Activated naive CD4-positive, alpha-beta T cell treated with anti-CD3 and anti-CD28 coated beads, Interleukin-2, amount 10 ng/mL, durations not matched to agents 7 days and 5 days (primary cell): ENCODE measurements around the gene TDRD9.

Experiments used
- CTCF ChIA-PET: fragments of 350-600 bp; sonication (Branson Sonifier 250); formaldehyde crosslinking; loops from one replicate; lab custom pipeline; 2021; ENCODE audit warnings: antibody characterized with exemption; lab: Charles Lee
- DNase-seq: peaks from one replicate; pipeline ENCODE4 v3.0.0-alpha.2; 2020
- H3K27ac Mint-ChIP-seq: one replicate; pipeline ENCODE4 v1.8.0; 2021; ENCODE audit warnings: mild to moderate bottlenecking, moderate library complexity, mixed read lengths
- H3K27me3 Mint-ChIP-seq: one replicate; pipeline ENCODE4 v1.8.0; 2021; ENCODE audit warnings: mild to moderate bottlenecking, mixed read lengths
- H3K36me3 Mint-ChIP-seq: one replicate; pipeline ENCODE4 v1.8.0; 2021; ENCODE audit warnings: mixed read lengths
- H3K4me1 Mint-ChIP-seq: one replicate; pipeline ENCODE4 v1.8.0; 2021; ENCODE audit warnings: mixed read lengths
- H3K4me3 Mint-ChIP-seq: one replicate; pipeline ENCODE4 v1.8.0; 2021; ENCODE audit warnings: mild to moderate bottlenecking, moderate library complexity, mixed read lengths
- H3K9me3 Mint-ChIP-seq: one replicate; pipeline ENCODE4 v1.8.0; 2021; ENCODE audit warnings: mixed read lengths

TDRD9 gene

DNA sequence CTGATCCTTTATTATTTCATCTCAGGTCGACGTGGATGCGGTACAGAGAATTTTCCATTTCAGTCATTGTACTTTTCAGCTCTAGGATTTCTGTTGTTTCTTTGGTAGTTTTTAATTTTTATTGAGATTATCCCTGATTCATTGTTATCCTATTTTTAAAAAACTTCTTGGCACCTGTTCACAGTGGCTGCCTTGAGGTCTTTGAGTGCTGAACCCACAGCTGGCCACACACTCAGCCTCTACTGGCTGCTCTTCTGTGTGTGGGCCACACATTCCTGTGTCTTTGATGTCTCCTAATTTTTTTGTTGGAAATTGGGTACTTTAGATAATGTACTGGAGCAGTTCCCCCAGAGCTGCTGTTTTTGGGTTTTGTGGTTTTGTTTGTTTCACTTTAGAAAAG, 119.5 kb downstream of the TDRD9 start:
- Mint-ChIP-seq H3K27ac (no peak overlapping the region), H3K36me3 (no peaks in the 10 kb centered on the region), H3K4me3 (no peak overlapping the region), H3K9me3 (no peaks in the 10 kb centered on the region), H3K4me1 (no peaks in the 10 kb centered on the region), H3K27me3 (peaks cover 17% of the 10 kb centered on the region)
- no peak for DNase-seq
- CTCF ChIA-PET, result interaction anchor here (1.6 kb wide), 1 partner anchor 30 kb away, joined by 6 read pairs; no protein-coding TSS in a partner anchor

DNA sequence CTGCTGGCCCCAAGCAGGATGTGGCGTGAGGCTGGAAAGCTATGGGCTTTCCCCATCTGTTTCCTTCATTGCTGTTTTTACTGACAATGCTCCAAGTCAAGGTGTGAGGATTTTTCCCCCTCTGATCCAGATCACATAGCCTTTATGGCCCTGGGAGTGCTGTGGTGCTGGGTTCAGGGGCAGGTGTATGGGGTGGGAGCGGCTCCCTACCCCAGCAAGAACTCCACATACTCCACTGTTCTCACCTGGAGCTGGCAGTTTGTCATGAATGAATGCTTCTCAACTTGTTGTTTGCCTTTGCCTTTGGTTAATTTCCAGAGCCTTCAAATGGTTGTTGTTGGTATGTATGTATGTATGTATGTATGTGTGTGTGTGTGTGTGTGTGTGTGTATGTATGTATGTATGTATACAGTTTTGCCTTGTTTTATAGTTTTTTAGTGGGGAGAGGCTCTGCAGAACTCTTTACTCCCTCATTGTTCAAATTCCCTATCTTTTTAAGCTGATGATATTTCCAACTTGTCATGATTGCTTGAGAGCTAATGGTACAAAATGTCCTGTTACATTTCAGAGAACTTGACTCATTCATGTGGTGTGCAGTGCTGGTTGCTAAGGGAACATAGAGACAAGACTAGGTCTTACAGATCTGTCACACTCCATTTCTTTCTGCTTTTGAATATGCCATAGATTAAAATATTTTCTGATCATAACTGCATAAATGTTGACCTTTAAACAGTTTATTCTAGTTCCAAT, 120.7 kb downstream of the TDRD9 start:
- no peak overlapping the region for H3K4me3 Mint-ChIP-seq
- H3K4me1 Mint-ChIP-seq, result no peaks in the 10 kb centered on the region
- CTCF ChIA-PET, result interaction anchor here (1.2 kb wide), 1 partner anchor 10 kb away, joined by 3 read pairs; no protein-coding TSS in a partner anchor
- DNase-seq, result no peak
- H3K9me3 Mint-ChIP-seq, result no peaks in the 10 kb centered on the region
- H3K27ac Mint-ChIP-seq, result no peak overlapping the region
- H3K36me3 Mint-ChIP-seq, result no peaks in the 10 kb centered on the region
- H3K27me3 Mint-ChIP-seq, result peaks cover 15% of the 10 kb centered on the region

DNA sequence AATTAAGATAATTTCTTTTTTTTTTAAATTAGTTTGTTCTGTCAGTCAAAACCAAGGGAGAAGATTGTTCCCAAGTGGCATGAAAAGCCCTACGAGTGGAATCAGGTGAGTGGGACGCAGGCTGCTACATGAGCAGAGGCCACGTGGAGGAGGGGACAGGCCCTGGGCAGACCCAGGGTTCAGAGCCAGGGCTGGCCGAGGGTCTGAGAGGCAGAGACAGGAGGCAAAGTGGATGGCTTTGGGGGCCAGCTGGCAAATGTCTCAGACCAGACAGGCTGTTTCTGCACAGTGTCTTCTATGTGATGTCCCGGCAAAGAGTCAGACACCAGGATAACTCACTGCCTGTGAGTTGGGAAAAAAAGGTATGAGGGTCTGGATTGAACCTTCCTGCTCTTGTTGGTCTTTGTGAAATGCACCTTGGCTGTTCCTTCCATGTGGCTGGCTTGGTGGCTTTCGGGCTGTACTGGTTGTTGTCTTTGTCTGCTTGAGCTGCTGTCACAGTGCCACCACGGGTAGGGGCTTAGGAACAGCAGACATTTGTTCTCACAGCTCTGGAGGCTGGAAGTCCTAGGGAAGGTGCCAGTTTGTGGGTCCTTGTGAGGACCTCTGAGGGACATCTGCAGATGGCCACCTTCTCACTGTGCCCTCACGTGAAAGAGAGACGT, 121.5 kb downstream of the TDRD9 start:
- H3K9me3 Mint-ChIP-seq, result no peaks in the 10 kb centered on the region
- no peak for DNase-seq
- H3K27ac Mint-ChIP-seq, result no peak overlapping the region
- no peaks in the 10 kb centered on the region for H3K36me3 Mint-ChIP-seq
- no peak overlapping the region for H3K4me3 Mint-ChIP-seq
- peaks cover 21% of the 10 kb centered on the region for H3K27me3 Mint-ChIP-seq
- CTCF ChIA-PET, result interaction anchor here (1.1 to 1.2 kb wide), 2 partner anchors 11 to 28 kb away, joined by 3 read pairs; no protein-coding TSS in a partner anchor
- H3K4me1 Mint-ChIP-seq, result no peaks in the 10 kb centered on the region

DNA sequence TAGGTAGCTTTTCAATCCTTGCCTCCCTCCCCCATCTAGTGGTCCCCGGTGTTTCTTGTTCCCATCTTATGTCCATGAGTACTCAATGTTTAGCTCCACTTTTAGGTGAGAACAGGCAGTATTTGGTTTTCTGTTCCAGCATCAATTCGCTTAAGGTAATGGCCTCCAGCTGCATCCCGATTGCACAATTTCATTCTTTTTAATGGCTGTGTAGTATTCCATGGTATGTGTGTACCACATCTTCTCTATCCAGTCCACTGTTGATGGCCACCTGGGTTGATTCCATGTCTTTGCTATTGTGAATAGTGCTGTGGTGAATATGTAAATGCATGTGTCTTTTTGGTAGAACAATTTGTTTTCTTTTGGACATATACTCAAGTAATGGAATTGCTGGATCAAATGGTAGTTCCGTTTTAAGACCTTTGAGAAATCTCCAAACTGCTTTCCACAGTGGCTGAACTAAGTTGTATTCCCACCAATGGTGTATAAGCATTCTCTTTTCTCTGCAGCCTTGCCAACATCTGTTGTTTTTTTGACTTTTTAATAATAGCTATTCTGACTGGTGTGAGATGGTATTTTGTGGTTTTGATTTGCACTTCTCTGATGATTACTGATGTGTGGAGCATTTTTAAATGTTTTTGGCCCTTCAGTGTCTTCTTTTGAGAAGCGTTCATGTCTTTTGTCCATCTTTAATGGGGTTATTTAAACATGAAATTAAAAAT, 123.0 kb downstream of the TDRD9 start:
- DNase-seq, result no peak
- CTCF ChIA-PET, result interaction anchor here (1.1 kb wide), 1 partner anchor 27 kb away, joined by 3 read pairs; no protein-coding TSS in a partner anchor
- Mint-ChIP-seq H3K4me1 (no peaks in the 10 kb centered on the region), H3K27me3 (peaks cover 24% of the 10 kb centered on the region), H3K9me3 (no peaks in the 10 kb centered on the region), H3K36me3 (no peaks in the 10 kb centered on the region), H3K27ac (no peak overlapping the region), H3K4me3 (no peak overlapping the region)

DNA sequence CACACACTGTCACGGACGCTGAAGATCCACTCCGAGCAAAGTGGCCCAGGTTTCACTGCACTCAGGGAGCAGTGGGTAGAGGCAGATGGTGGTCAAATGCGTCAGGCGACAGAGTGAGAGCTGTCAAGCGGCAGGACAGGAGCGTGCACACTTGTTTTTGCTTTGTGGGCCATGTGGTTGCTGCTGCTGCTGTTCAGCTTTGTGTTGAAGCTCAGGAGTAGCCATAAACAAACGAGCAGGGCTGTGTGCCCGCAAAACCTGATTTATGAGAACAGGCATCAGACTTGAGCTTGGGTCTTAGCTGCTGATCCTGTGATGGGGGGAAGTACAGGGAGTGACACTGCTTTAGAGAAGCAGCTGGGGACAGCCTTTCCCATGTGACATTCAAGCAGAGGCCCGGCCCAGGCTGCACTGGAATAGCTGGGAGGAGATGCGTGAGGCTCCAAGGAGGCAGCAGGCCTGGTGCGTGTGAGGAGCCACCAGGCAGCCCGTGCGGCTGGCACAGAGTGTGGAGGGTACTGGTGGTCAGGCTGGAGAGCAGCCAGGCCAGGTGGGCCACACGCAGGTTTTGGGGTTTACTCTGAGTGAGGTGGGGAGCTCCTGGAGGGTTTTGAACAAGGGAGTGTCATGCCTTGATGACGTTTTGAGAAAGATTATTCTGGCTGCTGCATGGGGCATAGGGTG, 126.1 kb downstream of the TDRD9 start:
- Mint-ChIP-seq H3K4me3 (no peak overlapping the region), H3K36me3 (no peaks in the 10 kb centered on the region), H3K27me3 (peaks cover 24% of the 10 kb centered on the region), H3K9me3 (no peaks in the 10 kb centered on the region), H3K4me1 (no peaks in the 10 kb centered on the region), H3K27ac (no peak overlapping the region)
- no peak for DNase-seq
- CTCF ChIA-PET, result no interaction called here

DNA sequence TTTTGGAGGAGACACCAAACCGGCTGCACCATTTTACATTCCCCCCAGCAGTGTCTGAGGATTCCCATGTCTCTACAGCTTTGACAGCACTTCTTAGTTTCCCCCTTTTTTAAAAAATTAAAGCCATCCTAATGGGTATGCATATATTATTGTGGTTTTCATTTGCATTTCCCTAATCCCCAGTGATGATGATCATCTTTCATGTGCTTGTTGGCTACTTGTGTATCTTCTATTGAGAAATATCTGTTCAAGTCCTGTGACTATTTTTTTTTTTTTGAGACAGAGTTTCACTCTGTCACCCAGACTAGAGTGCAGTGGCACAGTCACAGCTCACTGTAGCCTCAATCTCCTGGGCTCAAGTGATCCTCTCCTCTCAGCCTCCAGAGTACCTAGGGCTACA, 134.0 kb downstream of the TDRD9 start:
- Mint-ChIP-seq H3K27me3 (peaks cover 17% of the 10 kb centered on the region), H3K4me1 (no peaks in the 10 kb centered on the region), H3K36me3 (no peaks in the 10 kb centered on the region), H3K4me3 (no peak overlapping the region), H3K9me3 (peaks cover 6% of the 10 kb centered on the region), H3K27ac (no peak overlapping the region)
- no peak for DNase-seq
- CTCF ChIA-PET, result no interaction called here

DNA sequence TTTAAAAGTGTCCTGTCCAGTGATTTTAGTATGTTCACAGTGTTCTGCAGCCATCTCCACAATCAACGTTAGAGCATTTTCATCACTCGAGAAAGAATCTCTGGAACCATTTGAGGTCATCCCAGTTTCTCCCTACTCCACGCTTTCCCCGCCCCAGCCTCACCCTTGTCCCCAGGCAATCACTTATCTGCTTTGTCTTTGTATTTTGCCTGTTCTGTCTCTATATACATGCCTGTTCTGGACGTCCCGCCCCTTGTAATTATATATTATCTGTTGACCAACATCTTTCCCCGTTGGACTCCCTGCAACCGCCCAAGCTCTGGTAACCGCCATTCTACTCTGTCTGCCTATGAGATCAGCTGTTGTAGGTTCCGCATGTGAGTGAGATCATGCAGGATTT, 135.7 kb downstream of the TDRD9 start:
- CTCF ChIA-PET, result no interaction called here
- Mint-ChIP-seq H3K9me3 (peaks cover 9% of the 10 kb centered on the region), H3K27ac (no peak overlapping the region), H3K4me3 (no peak overlapping the region), H3K27me3 (peaks cover 23% of the 10 kb centered on the region), H3K36me3 (no peaks in the 10 kb centered on the region), H3K4me1 (no peaks in the 10 kb centered on the region)
- DNase-seq, result no peak

DNA sequence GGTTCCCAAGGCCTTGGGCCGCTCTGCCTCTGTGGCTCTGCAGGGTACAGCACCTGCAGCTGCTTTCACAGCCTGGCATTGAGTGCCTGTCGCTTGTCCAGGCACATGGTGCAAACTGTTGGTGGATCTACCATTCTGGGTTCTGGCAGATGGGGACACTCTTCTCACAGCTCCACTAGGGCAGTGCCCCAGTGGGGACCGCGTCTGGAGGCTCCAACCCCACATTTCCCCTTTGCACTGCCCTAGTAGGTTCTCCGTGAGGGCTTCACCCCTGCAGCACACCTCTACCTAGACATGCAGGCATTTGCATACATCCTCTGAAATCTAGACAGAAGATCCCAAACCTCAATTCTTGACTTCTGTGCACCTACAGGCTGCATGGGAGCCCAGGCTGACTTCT, 138.0 kb downstream of the TDRD9 start:
- CTCF ChIA-PET, result interaction anchor here (1.5 to 1.6 kb wide), 2 partner anchors 9 to 12 kb away, joined by 4 to 5 read pairs; no protein-coding TSS in a partner anchor
- peaks cover 24% of the 10 kb centered on the region for H3K27me3 Mint-ChIP-seq
- H3K4me1 Mint-ChIP-seq, result no peaks in the 10 kb centered on the region
- no peak for DNase-seq
- peaks cover 9% of the 10 kb centered on the region for H3K9me3 Mint-ChIP-seq
- H3K4me3 Mint-ChIP-seq, result no peak overlapping the region
- H3K27ac Mint-ChIP-seq, result no peak overlapping the region
- no peaks in the 10 kb centered on the region for H3K36me3 Mint-ChIP-seq

DNA sequence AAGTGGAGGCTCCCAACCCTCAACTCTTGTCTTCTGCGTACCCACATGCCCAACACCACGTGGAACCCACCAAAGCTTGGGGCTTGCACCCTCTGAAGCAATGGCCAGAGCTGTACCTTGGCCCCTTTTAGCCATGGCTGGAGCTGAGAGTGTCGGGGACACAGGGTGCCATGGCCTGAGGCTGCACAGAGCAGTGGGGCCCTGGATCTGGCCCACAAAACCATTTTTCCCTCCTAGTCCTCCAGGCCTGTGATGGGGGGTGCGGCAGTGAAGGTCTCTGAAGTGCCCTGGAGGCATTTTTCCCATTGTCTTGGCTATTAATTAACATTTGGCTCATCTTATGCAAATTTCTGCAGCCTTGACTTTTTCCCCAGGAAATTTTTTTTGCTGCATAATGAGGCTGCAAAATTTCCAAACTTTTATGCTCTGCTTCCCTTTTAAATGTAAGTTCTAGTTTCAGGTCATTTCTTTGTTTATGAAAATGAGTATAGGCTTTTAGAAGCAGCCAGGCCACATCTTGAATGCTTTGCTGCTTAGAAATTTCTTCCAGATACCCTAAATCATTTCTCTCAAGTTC, 138.6 kb downstream of the TDRD9 start:
- Mint-ChIP-seq H3K27me3 (peaks cover 24% of the 10 kb centered on the region), H3K27ac (no peak overlapping the region), H3K36me3 (no peaks in the 10 kb centered on the region), H3K9me3 (peaks cover 9% of the 10 kb centered on the region), H3K4me3 (no peak overlapping the region), H3K4me1 (no peaks in the 10 kb centered on the region)
- DNase-seq, result no peak
- CTCF ChIA-PET, result interaction anchor here (1.6 kb wide), 1 partner anchor 11 kb away, joined by 5 read pairs; no protein-coding TSS in a partner anchor

DNA sequence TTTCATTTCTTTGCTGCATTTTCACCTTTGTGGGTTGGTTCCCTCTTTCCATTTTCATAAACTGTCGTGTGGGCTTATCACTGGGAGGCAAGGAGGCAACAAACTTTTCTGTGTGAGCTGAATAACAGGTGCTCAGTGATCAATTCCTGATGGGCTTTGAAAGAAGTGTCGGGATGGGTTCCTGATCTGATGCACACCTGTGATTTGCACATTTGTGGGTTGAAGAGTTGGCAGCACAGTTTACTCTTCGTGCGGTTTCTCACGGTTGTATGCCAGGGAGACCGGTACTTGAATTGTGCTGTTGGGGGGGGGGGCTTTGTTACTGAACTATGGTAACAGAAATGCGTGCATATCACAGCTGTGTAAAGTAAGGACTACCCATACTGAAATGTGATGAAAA, 141.3 kb downstream of the TDRD9 start:
- Mint-ChIP-seq H3K4me1 (no peaks in the 10 kb centered on the region), H3K9me3 (peaks cover 23% of the 10 kb centered on the region), H3K4me3 (no peak overlapping the region), H3K27me3 (peaks cover 21% of the 10 kb centered on the region), H3K36me3 (no peaks in the 10 kb centered on the region), H3K27ac (no peak overlapping the region)
- no peak for DNase-seq
- CTCF ChIA-PET, result interaction anchor here (1.4 kb wide), 1 partner anchor 9 kb away, joined by 4 read pairs; no protein-coding TSS in a partner anchor

DNA sequence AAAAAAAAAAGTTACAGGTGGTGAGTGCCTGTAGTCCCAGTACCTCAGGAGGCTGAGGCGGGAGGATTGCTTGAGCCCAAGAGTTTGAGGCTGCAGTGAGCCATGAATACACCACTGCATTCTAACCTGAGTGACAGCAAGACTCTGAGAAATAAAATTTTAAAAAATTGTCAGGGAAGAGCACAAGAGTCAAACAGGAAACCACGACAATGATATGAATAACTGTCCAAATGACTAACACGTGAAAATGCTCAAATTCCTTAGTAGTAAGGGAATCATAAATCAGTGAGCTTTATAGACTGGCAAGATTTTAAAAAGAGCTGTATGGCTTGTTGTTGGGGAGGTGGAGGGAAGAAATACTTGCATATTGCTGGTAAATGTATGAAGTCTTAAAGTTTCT, 144.3 kb downstream of the TDRD9 start:
- H3K27ac Mint-ChIP-seq, result no peak overlapping the region
- no peak overlapping the region for H3K4me3 Mint-ChIP-seq
- H3K27me3 Mint-ChIP-seq, result peaks cover 7% of the 10 kb centered on the region
- H3K4me1 Mint-ChIP-seq, result peaks cover 8% of the 10 kb centered on the region
- H3K36me3 Mint-ChIP-seq, result no peaks in the 10 kb centered on the region
- CTCF ChIA-PET, result no interaction called here
- DNase-seq, result no peak
- peaks cover 14% of the 10 kb centered on the region for H3K9me3 Mint-ChIP-seq

DNA sequence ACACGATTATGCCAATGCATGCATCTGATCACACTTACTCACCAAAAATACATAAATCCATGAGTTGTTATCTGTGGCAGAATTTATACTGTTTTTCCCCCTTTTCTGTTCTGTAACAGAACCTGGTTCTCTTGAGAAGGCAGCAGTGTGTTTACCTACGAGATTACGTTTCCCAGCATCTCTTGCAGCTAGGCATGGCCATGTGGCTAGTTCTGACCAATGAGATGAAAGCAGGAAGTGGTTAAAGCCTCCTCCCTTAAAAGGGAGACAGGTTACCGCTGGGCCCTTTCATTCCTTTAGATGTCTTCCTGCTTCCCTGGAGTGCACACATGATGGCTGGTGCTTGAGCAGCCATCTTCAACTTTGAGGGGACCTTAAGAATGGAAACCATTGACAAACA, 145.5 kb downstream of the TDRD9 start:
- Mint-ChIP-seq H3K9me3 (peaks cover 14% of the 10 kb centered on the region), H3K36me3 (no peaks in the 10 kb centered on the region), H3K4me3 (no peak overlapping the region), H3K4me1 (peaks cover 18% of the 10 kb centered on the region), H3K27me3 (peaks cover 7% of the 10 kb centered on the region), H3K27ac (no peak overlapping the region)
- CTCF ChIA-PET, result no interaction called here
- DNase-seq, result no peak

DNA sequence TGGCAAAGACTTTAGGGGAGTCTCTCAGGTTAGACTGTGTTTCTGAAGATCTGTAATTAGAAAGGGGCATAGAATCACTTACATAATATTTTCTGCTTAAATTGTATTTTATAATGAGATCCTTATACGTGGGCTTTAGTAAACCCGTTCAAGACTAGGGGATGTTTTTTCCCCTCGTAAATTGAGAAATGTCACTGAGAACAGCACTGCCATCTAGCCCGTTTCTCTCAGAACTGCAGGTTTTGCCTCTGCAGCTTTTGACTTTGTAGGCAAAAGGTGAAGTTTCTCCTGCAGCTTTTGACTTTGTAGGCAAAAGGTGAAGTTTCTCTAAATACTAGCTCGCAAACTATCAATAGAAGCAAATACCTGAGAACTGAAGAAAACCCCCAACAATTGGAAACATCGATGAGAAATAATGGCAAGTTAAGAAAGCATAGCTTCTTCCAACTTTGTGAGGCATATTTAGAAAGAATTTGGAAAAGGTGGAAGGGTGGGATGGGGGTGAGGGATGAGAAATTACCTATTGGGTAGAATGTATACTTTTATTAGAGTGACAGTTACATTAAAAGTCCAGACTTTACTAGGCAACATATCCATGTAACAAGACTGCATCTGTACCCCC, 147.4 kb downstream of the TDRD9 start:
- Mint-ChIP-seq H3K4me1 (peaks cover 20% of the 10 kb centered on the region), H3K27ac (no peak overlapping the region), H3K4me3 (no peak overlapping the region), H3K9me3 (peaks cover 14% of the 10 kb centered on the region), H3K36me3 (no peaks in the 10 kb centered on the region), H3K27me3 (peaks cover 4% of the 10 kb centered on the region)
- CTCF ChIA-PET, result interaction anchor here (0.8 to 1.8 kb wide), 7 partner anchors 10 to 267 kb away, joined by 3 to 12 read pairs (median 4); no protein-coding TSS in a partner anchor
- no peak for DNase-seq
